Airway epithelial cell (primary cell): Measurements from ENCODE around the gene TMIGD3. TPM values are rescaled to one million over a fixed set of nuclear protein-coding genes. Genes with fewer than 3 reads are reported as not detected.

Source experiments
- total RNA-seq: library from RNA; depleted of rRNA; stranded (reverse); fragments of >200 nt; gene quantifications from 2 replicates; pipeline ENCODE4 v1.2.3, GENCODE V29; 2015

The TMIGD3 gene
- not detected in 2 replicates for total RNA-seq

GRCh38 chr1:111503585-111504060 lies at the start of gene TMIGD3, which contains the start of gene ADORA3:
Gene TMIGD3, minus strand, starts transcription at chr1:111503633. Its CDS starts 279 bp downstream, at chr1:111503354.
Gene ADORA3, minus strand, starts transcription at chr1:111503633. Its CDS starts 279 bp downstream, at chr1:111503354.

GRCh38 chr1:111448918-111449702 lies 54.3 kb downstream of the TMIGD3 start, which contains the start of the genes ATP5PB and WDR77:
Gene ATP5PB, plus strand, starts transcription at chr1:111449464. Its CDS starts 78 bp downstream, at chr1:111449542.
Gene WDR77, minus strand, starts transcription at chr1:111449256. Its CDS starts 87 bp downstream, at chr1:111449169.

Other genes starting within 250 kb of the TMIGD3 start
- gene CHIA, start 212.8 kb downstream of the TMIGD3 start, total RNA-seq, result not detected in 2 replicates
- 0.19 and 0.42 TPM in 2 replicates for gene OVGP1, start 75.9 kb downstream of the TMIGD3 start, total RNA-seq
- 65.0 and 71.9 TPM in 2 replicates for gene WDR77, start 54.4 kb downstream of the TMIGD3 start, total RNA-seq
- gene ATP5PB, start 54.2 kb downstream of the TMIGD3 start, total RNA-seq, result 355 and 380 TPM in 2 replicates
- gene C1orf162, start 29.6 kb downstream of the TMIGD3 start, total RNA-seq, result 0.05 TPM in 1 of 2 replicates, not detected in the other
- not detected in 2 replicates for gene ADORA3, start within 50 bp of the TMIGD3 start, total RNA-seq
- gene RAP1A, start 116.2 kb upstream of the TMIGD3 start, total RNA-seq, result 22.9 and 29.1 TPM in 2 replicates
- 0.46 and 3.0 TPM in 2 replicates for gene INKA2, start 235.8 kb upstream of the TMIGD3 start, total RNA-seq